ENCODE results near the gene RAD18.
A peak's percentile ranks its signal among the peaks of the same experiment; 100 is the strongest.

RAD18 gene

DNA sequence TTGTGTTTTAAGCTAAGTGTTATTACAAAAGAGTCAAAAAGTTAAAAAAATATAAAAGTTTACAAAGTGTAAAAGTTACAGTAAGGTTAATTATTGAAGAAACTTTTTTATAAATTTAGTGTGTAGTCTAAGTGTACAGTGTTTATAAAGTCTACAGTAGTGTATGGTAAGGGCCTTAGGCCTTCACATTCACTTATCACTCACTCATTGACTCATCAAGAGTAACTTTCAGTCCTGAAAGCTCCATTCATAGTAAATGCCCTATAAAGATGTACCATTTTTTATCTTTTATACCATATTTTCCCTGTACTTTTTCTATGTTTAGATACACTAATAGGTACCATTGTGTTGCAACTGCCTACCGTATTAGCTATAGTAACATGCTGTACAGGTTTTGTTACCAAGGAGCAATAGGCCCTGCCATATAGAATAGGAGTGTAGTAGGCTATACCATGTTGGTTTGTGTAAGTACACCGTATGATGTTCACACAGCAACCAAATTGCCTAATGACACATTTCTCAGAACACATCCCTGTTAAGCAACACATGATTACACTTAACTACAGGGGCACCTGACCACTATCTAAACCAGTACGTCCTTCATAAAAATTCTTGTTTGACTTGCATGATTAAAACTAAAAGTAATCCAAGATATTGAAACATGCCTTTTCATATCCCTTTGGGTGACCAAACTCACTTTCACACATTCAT, 17.2 kb downstream of the RAD18 start:
- no peak overlapping the region for H3K4me3 ChIP-seq (replicated peaks; ENCODE audit: low read depth, low read length)
- H3K27me3 ChIP-seq (replicated peaks; ENCODE audit: control insufficient read depth, insufficient read depth, low read length): no peaks in the 10 kb centered on the region
- H3K36me3 ChIP-seq (ENCODE audit: control insufficient read depth, insufficient read depth, low read length): peaks cover 1% of the 10 kb centered on the region
- TF ChIP-seq, protein P1, sequence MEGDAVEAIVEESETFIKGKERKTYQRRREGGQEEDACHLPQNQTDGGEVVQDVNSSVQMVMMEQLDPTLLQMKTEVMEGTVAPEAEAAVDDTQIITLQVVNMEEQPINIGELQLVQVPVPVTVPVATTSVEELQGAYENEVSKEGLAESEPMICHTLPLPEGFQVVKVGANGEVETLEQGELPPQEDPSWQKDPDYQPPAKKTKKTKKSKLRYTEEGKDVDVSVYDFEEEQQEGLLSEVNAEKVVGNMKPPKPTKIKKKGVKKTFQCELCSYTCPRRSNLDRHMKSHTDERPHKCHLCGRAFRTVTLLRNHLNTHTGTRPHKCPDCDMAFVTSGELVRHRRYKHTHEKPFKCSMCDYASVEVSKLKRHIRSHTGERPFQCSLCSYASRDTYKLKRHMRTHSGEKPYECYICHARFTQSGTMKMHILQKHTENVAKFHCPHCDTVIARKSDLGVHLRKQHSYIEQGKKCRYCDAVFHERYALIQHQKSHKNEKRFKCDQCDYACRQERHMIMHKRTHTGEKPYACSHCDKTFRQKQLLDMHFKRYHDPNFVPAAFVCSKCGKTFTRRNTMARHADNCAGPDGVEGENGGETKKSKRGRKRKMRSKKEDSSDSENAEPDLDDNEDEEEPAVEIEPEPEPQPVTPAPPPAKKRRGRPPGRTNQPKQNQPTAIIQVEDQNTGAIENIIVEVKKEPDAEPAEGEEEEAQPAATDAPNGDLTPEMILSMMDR (IDR thresholded peaks at IDR 0.05; ENCODE audit: insufficient read depth, low read length, poor library complexity, severe bottlenecking): no peak
- DNase-seq (ENCODE audit: extremely low read depth, insufficient read length): no peak

DNA sequence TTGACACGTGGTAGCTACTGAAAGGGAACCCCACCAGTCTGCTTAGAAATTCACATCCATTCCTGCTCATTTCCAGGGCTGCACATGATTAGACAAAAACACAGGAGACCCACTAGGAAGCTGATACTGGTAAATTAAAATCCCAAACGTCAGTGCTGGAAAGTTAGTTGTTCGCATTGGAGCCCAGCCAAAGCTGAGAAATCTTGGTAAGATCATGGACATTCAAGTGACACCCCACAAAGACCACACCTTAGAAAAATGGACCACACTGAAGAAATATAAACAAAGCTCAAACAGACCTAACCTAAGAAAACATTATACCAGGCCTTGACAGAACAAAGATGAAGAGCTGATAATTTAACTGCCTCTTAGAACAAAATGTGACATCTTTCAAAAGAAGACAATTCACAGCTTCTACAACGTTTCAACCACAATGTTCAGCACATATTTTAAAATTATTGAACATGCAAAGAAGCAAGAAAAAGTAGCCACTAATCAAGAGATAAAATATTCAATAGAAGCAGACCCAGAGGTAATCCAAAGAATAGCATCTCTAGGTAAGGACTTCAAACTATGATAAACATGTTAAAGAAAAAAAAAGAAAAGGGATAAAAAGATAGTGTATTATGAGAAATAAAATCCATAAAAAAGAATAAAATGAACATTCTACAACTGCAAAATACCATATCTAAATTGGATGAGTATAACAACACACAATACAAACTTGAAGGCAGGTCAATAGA, 20.4 kb downstream of the RAD18 start:
- H3K4me3 ChIP-seq (replicated peaks; ENCODE audit: low read depth, low read length): no peak overlapping the region
- H3K36me3 ChIP-seq (ENCODE audit: control insufficient read depth, insufficient read depth, low read length): peaks cover 5% of the 10 kb centered on the region
- no peak for DNase-seq (ENCODE audit: extremely low read depth, insufficient read length)
- H3K27me3 ChIP-seq (replicated peaks; ENCODE audit: control insufficient read depth, insufficient read depth, low read length): no peaks in the 10 kb centered on the region
- TF ChIP-seq, protein P1 (IDR thresholded peaks at IDR 0.05; ENCODE audit: insufficient read depth, low read length, poor library complexity, severe bottlenecking): no peak

DNA sequence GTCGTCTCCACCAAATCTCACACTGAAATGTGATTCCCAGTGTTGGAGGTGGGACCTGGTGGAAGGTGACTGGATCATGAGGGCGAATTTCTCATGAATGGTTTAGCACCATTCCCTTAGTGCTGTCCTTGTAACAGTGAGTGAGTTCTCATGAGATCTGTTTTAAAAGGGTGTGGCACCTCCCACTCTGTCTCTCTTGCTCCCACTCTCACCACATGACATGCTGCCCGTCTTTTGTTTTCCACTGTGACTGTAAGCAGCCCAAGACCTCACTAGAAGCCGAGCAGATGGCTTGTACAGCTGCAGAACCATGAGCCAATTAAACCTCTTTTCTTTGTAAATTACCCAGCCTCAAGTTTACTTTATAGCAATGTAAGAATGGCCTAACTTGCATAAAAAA, 21.2 kb downstream of the RAD18 start:
- peaks cover 5% of the 10 kb centered on the region for H3K36me3 ChIP-seq (ENCODE audit: control insufficient read depth, insufficient read depth, low read length)
- TF ChIP-seq, protein P1 (IDR thresholded peaks at IDR 0.05; ENCODE audit: insufficient read depth, low read length, poor library complexity, severe bottlenecking): no peak
- DNase-seq (ENCODE audit: extremely low read depth, insufficient read length): no peak
- no peaks in the 10 kb centered on the region for H3K27me3 ChIP-seq (replicated peaks; ENCODE audit: control insufficient read depth, insufficient read depth, low read length)
- no peak overlapping the region for H3K4me3 ChIP-seq (replicated peaks; ENCODE audit: low read depth, low read length)

DNA sequence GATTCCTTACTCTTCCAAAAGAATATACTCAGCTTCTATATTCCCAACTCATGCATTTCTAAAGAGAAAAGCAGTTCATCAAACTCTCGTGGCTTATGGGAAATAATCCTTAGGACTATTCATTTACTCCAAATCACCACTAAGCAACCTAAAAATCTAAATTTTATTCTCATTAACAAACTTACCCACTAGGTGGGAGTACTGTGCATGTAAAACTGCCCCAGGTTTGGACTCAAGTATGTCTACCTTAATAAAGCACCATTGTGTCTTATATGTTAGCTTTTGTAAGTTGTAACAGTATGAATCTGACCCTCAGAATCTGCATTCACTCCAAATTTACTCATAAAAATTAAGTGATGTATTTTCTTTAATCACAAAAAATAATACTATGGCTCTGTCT, 25.3 kb downstream of the RAD18 start:
- DNase-seq (ENCODE audit: extremely low read depth, insufficient read length): no peak
- Histone ChIP-seq H3K27me3 (replicated peaks; ENCODE audit: control insufficient read depth, insufficient read depth, low read length) (no peaks in the 10 kb centered on the region), H3K4me3 (replicated peaks; ENCODE audit: low read depth, low read length) (no peak overlapping the region), H3K36me3 (ENCODE audit: control insufficient read depth, insufficient read depth, low read length) (peaks cover 5% of the 10 kb centered on the region)
- TF ChIP-seq, protein P1 (IDR thresholded peaks at IDR 0.05; ENCODE audit: insufficient read depth, low read length, poor library complexity, severe bottlenecking): peak; percentile 28

DNA sequence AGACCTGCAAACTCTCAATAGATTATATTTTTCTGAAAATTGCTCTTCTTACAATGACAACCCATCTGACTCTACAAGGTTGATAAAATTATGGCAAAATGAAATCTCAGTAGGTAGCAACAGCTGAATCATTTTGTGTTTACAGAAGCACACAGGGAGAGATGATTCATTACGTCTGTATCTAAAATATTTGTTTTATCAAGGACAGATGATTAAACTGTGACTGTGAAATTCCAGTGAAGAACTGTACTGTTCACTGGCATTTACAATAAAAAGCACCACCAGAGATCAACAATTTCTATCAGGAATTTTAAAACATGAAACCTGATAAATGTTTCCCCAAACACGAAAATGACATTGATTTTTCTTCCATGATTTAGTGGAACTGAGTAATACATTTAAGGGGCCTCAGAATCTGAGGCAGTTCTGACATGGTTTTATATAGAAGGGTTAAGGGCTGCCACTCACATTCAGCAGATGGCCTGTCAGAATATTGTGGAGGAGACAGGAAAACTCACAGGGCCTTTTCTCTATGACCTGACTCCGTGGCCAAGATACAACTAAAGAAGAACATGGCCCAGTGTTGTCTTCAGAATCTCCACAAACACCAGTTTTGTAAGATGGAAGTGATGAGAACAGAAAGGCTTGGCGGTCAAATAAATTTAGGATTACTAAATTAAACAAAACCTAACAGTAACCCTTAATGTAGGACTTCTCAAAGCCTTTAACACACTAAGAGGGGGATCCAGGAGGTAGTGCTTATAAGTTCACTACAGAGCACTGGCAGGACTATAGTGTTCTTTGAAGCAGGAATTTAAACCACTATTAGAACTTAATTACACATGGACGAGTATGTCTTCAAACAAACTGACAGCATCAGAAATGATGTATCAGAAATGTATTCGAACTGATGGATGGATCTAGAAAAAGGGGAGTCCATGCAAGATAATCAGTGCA, 25.9 kb downstream of the RAD18 start:
- no peak overlapping the region for H3K4me3 ChIP-seq (replicated peaks; ENCODE audit: low read depth, low read length)
- H3K27me3 ChIP-seq (replicated peaks; ENCODE audit: control insufficient read depth, insufficient read depth, low read length): no peaks in the 10 kb centered on the region
- peaks cover 5% of the 10 kb centered on the region for H3K36me3 ChIP-seq (ENCODE audit: control insufficient read depth, insufficient read depth, low read length)
- DNase-seq (ENCODE audit: extremely low read depth, insufficient read length): no peak
- TF ChIP-seq, protein P1 (IDR thresholded peaks at IDR 0.05; ENCODE audit: insufficient read depth, low read length, poor library complexity, severe bottlenecking): no peak
